Fibroblast of skin of left quadriceps (primary cell): Measurements from ENCODE around the gene MCEMP1.

ENCODE experiments used
- DNase-seq, 2 experiments: peaks; one replicate each; pipeline ENCODE4 v3.0.0-alpha.2; 2013; ENCODE audit warnings: low read depth in 2 of 2

Gene MCEMP1

DNA sequence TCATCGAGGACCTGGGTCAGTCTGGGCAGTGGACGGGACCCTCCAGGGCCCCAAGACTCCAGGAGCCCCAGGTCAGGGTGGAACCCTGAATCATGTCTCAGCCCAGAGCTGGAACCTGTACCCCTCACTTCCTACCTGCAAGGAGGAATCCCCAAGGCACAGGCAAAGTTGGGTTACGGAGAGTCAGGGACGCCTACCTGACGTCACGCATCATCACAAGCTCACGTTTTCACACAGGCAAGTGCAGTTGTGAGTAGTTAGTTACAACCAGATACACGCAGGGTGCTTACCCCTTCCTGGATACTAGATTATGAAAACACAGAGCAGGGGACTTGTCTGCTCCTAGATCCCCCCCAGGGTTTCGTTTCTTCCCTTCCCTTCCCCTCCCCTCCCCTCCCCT, 6.1 kb upstream of the MCEMP1 start:
- DNase-seq, result no peak

DNA sequence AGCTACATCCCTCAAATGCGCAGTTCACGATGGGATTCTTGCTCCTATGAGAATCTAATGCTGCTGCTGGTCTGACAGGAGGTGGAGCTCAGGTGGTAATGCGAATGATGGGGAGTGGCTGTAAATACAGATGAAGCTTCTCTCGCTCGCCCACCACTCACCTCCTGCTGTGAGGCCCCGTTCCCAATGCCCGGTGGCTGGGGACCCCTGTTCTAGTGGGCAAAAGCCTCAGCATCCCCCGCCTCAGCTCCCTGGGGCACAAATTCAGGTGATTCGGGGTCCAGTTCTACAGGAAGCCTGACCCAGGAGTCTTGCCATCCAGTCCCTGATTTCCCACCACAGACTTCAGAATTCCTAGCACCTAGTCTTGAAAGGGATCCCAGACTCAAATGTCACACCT, 4.4 kb upstream of the MCEMP1 start:
- no peak for DNase-seq

DNA sequence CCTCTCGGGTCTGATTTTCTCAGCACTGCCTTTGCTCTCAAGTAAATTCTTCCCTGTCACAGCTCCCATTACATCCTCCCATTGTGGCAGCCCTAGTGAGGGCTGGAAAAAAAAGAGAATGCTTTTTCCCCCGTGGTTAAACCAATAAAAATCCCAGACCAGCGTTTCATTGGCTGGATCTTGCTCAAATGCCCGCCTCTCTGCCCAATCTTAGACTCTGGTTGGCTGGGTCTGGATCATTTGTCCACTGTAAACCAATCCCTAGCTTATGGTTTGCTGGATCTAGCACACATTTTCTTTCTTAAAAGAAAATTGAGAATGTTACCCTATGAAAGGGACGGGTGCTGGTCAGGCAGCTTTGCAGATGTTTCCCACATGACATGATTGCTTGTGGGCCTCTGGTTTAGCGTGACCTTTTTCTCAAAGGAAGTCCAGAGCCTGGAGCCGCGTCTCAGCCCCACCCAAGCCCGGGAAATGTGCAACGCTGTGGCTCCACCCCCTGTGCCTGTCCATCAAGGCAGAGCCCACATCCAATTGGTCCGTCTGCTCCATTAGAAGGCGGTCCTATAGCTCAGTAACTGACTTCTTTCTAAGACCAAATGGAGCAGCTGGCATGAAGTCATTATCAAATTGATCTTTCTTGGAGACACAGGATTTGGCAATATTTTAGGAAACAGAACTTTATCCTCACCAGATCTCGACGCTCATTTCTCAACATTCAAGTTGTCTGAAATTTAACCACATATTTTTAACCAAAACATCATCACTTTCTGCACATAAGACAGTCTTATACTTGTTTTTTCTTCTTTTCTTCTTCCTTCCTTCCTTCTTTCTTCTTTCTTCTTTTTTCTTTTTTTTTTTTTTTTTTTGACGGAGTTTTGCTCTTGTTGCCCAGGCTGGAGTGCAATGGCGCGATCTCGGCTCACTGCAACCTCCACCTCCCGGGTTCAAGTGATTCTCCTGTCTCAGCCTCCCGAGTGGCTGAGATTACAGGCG, 2.6 kb upstream of the MCEMP1 start:
- DNase-seq, result no peak

DNA sequence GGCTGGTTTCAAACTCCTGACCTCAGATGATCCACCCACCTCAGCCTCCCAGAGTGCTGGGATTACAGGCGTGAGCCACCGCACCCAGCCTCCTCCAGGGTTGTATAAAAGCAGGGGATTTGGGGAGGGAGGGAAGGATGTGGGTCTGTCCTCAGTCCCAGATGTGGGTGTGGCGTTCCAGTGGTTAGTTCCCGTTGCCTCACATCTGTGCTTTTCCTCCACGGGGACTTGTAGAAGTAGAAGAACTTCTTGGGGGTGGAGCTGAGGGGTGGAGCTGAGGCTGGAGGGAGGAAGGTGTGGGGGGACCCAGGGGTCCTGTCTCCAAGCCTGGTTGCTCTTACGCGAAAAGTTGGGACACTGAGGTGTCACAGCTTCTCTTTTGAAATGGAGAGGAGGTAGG, 514 bp upstream of the MCEMP1 start:
- DNase-seq, result no peak

DNA sequence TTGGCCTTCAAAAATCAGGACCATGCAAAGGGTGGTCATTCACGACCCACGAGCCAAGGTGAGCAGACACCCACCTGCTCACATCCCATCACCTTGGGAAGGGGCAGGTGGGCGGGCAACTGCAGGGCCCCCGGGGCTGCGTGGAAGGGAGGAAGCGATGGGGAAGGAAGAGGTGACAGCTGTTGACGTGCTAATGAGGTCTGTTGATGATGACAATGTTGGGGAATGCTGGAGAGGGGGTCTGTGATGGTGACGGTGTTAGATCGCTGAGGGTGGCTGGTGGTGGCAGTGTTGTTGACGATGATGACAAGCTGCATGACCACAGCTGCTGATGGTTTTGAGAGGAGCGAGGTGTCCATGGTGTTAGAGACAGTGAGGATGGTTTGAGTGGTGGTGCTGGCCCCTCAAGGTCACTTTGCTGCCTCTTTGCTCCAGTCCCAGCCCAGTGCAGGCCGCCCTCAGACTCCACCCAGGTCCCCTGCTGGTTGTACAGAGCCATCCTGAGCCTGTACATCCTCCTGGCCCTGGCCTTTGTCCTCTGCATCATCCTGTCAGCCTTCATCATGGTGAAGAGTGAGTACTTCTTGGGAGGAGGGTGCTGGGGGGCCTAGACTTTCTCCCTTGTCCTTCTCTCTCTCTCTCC, 900 bp downstream of the MCEMP1 start:
- no peak for DNase-seq

DNA sequence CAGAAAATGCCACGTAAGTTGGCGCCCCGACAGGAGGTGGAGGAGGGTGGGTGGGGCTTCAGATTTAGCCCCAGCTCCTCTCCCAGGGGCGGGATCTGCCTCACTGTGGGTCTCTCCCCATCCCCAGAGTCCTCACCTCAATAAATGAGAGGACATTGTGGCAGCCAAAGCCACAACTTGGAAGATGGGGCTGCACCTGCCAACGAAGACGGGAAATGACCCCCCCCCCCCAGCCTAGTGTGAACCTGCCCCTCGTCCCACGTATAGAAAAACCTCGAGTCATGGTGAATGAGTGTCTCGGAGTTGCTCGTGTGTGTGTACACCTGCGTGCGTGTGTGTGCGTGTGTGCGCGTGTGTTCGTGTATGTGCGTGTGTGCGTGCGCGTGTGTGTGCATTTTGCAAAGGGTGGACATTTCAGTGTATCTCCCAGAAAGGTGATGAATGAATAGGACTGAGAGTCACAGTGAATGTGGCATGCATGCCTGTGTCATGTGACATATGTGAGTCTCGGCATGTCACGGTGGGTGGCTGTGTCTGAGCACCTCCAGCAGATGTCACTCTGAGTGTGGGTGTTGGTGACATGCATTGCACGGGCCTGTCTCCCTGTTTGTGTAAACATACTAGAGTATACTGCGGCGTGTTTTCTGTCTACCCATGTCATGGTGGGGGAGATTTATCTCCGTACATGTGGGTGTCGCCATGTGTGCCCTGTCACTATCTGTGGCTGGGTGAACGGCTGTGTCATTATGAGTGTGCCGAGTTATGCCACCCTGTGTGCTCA, 2.3 kb downstream of the MCEMP1 start:
- no peak for DNase-seq

DNA sequence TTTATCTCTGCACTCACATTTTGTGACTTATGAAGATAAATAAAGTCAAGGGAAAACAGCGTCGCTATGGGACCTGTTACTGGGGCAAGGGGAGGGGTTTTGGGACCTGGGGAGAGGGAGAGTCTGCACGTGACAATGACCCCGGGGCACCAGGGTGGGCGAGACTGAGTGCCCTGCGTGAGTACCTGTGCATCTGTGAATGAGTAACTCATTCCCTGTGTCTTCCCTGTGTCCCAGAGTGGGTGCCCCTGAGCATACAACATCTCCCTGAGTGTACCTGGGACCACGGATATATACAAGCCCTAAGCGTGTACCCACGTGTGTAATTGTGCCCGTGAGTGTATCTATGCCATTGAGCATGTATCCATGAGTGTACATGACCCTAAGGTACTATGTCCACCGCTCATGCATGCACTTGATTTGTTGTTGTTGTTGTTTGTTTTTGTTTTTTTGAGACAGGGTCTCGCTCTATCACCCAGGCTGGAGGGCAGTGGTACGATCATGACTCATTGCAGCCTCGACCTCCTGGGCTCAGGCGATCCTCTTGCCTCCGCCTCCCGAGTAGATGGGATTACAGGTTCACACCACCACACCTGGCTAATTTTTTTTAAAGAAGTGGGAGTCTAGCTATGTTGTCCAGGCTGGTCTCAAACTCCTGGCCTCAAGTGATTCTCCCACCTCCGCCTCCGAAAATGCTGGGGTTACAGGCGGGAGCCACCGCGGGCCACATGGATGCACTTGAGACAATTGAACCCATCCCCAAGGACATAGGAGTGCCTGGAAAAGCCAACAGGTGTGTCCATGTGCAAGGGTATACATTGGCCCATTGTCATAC, 3.1 kb downstream of the MCEMP1 start:
- no peak for DNase-seq

DNA sequence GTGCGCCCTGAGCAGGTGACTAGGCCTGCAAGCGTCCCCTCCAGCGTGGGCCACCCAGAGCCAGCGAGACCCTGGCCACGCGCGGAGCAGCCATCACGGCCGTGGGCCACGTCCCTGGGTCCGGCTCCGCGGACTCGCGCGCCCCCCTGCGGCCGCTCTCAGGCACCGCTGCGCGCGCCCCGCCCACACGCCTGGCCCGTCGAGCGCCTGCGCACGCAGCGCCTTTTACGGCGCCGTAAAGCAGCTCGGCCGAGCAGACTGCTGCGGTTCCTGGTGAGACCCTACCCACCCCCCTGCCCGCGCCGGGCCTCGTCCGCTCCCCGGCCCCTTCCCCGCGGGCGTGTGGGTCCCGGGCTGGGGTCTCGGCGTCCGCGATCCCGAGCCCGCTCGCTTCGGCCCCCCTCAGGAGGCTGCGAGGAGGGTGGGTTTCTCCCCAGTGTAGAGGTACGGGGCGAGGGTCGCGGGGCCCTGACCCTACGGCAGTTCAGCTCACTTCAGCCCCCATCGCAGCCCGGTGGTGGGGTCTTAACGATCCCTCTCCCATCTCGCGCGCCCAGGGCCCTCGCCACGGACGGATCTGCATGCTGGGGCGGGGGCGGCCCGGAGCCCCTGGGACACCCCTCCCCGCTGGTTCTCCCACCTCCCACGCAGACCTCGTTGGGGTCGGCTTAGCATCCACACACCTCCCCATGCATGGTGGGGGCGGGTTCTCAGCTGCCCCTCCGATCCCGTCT, 3.9 kb downstream of the MCEMP1 start, which contains the start of gene TRAPPC5:
Gene TRAPPC5 (plus strand): TSS at position 228 of the 734 bp plus-strand sequence. CDS start 1,421 bp downstream, outside the sequence.
- peak; percentile 52 to 56 for DNase-seq

DNA sequence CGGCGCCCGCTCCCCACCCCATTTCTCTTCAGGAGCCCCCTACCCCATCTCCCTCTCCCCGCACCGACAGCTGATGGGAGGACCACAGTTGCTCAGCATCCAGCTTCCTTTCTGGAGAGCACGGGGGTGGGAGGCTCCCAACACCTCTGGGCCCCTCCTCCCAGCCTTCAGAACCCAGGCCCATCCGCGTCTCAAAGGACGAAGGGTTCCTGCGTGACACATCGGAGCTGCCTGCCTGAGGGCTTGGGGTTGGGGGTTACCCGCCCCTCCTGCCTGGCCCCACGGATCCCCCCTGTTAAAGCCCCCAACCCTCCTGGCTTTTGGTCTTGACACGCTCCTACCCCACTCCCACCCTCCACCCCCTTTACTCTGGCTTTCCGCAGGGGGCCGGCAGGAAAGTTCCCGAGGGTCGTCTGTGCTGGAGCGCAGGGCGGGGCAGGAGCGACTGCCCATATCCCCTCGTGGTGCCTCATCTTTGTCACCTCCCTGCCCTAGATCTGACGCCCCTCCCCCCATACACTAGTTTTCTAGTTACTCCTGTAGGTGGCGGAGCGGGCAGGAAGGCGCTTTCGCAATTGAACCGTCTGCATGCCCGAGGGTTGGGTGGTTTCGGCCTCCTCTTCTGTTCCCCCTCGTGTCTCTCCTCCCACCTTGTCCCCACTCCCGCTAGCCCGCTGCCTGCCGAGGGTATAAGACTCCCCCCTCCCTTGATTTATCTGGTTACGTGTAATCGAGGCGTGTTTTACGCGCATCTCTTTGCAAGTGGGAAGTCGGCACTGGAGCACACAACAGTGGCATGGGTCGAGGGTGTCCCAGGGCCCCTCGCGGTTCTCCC, 4.7 kb downstream of the MCEMP1 start:
- DNase-seq, result peak; percentile 51

DNA sequence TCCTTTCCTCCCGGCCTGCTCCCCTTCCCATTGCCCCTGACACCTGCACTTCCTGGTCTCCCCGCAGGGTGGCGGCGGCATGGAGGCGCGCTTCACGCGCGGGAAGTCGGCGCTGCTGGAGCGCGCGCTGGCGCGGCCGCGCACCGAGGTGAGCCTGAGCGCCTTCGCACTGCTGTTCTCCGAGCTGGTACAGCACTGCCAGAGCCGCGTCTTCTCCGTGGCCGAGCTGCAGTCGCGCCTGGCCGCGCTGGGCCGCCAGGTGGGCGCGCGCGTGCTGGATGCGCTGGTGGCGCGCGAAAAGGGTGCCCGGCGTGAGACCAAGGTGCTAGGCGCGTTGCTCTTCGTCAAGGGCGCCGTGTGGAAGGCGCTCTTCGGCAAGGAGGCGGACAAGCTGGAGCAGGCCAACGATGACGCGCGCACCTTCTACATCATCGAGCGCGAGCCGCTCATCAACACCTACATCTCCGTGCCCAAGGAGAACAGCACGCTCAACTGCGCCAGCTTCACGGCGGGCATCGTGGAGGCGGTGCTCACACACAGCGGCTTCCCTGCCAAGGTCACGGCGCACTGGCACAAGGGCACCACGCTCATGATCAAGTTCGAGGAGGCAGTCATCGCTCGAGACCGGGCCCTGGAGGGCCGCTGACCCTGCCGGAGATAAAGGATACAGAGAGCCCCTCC, 5.4 kb downstream of the MCEMP1 start:
- no peak for DNase-seq

DNA sequence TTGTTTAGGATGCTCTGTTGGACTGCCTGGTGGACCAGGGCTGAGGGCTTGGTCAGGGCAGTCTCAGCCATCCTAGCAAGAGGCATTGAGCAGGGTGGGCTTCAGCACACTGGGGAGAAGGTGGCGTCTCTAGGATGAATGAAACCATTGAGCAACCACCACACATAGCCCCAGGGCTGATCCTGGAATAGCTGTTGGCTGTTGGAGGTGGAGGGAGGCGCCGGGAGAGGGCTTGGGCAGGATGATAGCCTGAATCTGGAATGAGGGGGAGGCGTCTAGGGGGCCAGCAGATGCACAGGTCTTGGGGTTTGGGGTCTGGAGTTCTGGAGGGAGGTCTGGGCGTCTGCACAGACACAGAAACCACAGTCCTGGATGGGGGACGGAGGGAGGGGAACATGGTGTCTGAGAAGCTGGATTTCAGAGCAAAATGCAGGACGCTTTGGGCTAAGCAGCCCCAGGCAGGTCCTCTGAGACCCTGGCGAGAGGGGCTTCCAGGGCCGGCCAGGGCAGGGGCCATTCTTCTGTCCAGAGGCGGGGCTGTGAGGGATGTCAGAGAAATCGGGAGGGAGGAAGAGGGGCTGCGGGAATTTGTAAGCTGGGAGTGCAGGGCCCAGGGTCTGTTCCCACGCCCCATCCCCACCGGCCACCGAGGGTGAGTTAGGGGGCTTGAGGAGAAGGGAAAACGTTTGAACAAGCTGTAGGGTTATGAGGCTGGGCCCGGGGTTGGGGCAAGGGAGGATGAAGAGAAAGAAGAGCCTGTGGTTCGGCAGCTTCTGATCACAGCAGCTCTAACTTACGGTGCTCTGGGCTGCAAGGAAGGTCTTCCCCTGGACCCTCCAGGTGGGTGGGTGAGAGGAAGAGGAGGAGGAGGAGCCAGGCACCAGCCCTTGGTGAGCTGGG, 8.9 kb downstream of the MCEMP1 start:
- no peak for DNase-seq

DNA sequence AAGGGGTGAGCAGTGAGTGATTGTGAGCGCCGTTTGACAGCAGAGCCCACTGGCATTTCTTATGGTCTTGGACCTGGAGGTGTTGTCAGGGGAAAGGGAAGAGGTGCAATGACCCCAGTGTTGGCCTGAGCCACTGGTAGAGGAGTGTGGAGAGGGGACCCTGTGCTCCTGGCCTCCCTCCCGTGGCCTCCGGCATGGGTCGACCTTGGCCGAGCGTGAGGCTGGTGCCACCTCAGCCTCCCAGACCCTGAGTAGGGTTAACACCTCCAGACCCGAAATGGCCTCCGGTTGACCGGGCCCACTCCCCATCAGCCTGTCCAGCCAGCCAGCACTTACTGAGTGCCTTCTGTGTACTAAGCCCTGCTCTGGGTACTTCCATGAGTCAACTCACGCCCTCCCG, 10.3 kb downstream of the MCEMP1 start:
- DNase-seq, result no peak

DNA sequence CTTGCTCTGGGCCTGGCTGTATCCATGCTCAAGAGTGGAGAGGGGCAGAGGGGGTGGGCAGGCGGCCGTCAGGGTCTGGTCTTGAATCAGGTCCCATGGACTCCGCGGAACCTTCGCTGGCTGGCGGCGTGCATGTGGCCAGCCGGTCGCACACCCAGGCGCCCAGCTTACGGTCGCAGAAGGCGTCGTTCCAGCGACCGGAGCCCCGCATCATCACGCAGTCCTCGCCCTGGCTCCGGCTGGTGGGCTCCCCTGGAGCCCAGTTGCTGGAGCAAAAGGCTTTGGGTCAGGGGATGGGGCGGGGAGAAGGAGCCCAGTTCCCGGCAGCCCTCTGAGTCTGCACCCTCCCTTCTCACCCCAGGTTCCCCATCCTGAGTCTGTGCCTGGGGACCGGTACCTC, 12.3 kb downstream of the MCEMP1 start:
- DNase-seq, result no peak

DNA sequence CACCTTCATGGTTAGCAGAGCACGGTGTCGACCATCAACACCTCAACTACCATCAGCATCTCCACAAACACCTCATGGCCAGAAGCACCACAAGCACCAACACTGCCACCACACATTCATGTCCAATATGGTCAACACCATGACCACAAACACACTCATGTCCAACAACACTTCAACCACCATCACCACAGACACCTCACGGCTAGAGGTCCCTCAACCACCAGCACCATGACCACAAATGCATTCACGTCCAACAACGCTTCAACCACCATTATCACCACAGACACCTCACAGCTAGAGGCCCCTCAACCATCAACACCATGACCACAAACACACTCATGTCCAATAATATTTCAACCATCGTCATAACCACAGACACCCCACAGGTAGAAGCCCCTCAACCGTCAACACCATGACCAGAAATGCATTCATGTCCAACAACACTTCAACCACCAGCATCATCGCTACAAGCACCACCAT, 13.9 kb downstream of the MCEMP1 start:
- DNase-seq, result no peak

DNA sequence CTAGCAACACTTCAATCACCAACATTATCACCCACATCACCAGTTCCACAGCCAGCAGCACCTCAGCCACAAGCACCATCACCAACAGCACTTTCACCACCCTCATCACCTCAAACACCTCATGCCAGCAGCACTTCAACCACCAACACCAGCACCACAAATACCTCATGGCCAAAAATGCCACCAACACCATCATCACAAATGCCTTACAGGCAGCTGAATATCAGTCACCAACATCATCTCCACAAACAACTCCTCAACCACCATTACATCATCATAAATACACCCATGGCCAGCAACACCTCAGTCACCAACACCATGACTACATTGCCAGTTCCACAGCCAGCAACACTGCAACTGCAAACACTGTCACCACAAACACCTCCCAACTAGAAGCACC, 14.6 kb downstream of the MCEMP1 start:
- DNase-seq, result no peak

DNA sequence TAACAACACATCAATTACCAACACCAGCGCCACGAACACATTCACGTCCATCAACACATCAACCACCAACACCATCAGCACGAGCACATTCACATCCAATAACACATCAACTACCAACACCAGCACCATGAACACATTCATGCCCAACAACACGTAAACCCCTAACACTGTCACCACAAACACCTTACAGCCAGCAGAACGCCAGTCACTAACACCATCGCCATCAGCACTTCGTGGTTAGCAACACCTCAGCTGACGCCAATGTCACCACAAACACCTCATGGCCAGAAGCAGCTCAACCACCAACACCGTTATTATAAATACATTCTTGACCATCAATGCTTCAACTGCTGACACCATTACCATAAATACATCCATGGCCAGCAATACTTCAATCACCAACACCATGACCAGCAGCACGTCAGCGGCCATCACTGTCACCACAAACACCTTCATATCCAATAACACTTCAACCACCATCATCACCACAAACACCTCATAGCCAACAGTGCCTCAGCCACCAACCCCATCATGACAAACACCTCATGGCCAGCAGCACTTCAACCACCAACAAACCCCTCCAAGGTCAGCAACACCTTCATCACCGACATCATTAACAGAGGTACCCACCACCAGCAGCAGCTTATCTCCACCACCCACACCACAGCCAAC, 15.7 kb downstream of the MCEMP1 start:
- DNase-seq, result no peak

DNA sequence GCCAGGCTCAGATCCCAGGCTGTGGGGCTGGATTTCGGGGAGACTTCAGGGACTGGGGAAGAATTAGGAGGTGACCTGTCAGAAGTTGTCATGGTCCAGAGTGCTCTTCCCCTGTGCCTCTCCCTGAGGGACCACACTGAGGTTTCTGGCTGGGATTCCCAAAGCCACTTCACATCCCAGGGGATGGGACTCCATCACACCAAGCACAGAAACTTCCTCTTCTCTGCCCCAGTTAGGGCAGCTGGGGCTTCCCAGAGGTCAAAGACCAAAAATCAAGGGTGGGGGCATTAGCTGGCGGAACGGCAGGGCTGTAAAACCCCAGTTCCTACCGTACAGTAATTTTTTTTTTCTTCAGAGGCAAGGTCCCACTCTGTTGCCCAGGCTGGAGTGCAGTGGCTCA, 17.6 kb downstream of the MCEMP1 start:
- no peak for DNase-seq
